Kidney glomerular epithelial cell (primary cell): ENCODE data around the gene CCDC61.

ENCODE experiments used
- DNase-seq: peaks from one replicate; lab custom pipeline; 2025; lab: John Stamatoyannopoulos, UW

The CCDC61 gene

DNA sequence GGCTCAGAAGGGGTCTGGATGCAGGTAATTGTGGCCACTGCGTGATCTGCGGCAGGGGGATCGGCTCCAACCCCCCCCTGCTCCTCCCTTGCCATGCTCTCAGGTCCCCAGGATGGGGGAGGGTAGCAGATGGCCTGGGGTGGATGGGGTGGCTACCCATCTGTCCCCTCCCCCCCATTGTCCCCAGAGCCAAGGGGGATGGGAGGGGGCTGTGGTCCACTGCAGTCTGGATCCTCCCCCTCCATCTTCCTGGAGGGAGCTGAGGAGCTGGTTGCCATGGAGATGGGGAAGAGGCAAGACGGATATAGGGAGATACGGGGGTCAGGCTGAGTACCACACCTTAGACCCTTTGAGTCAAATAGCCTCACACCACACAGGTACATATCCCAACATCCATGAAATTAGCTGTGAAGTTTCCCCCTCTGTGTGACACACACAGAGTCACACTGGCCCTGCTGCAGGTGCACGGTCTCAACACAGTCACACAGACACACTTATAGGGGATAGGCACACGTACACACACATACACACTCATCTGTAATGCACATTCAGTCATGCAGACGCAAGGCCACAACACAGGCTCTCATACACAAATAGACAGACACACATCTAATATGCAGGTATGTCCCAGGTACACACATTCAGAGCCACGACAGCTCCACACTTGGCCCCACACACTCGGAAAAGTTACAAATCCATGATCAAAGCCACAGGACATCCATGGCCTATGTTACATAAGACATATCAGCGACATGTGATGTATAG lies 19.8 kb upstream of the CCDC61 start:
- DNase-seq = no peak

GRCh38 chr19:45976178-45976577 lies 19.1 kb upstream of the CCDC61 start:
- DNase-seq = no peak

DNA sequence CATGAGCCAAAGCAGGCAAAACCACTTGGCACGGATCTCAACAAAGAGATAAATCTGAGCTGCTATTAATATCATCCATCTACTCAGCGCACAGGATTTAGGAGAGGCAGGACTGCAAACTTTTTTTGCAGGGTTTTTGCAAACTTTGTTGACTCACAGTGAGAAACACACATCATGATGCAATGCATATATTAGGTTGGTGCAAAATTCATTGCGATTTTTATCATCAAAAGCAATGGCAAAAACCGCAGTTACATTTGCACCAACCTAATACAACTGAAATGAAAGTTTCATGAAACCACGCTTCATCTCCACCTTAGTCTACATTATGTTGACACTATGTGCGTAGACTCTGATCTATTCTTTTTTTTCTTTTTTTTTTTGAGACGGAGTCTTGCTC lies 17.1 kb upstream of the CCDC61 start:
- DNase-seq = no peak

- no peak for DNase-seq
Measured at GRCh38 chr19:45981350-45981749, 13.9 kb upstream of the CCDC61 start.

DNA sequence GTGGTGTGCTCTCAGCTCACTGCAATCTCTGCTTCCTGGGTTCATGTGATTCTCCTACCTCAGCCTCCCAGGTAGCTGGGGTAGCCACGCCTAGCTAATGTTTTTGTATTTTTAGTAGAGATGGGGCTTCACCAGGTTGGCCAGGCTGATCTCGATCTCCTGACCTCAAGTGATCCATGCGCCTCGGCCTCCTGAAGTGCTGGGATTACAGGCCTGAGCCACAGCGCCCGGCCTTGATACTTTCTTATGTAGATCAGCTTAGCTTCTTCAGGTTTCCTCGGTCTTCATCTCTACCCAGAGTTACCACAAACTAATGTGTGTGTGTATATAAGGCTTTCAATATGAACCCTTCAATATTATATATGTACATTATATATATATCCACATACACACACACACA lies 9.9 kb upstream of the CCDC61 start:
- DNase-seq = no peak

DNA sequence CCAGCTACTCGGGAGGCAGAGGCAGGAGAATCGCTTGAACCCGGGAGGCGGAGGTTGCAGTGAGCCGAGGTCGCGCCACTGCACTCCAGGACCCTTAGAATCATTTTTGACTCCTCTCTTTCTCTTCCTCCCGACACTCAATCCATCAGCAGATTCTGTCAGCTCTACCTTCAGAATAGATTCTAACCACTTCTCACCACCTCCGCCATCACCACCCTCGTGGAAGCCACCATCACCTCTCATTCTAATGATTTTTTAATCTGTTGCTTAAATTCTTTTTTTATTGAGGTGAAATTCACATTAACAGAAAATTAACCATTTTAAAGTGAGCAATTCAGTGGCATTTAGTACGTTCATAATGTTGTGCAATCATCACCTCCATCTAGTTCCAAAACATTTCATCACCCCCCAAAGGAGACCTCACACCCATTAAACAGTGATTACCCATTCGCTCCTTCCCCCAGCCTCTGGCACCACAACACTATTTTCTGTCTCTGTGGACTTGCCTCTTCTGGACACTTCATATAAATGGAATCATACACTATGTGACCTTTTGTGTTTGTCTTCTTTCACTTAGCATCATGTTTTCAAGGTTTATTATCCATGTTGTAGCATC lies 5.0 kb upstream of the CCDC61 start:
- DNase-seq = no peak

DNA sequence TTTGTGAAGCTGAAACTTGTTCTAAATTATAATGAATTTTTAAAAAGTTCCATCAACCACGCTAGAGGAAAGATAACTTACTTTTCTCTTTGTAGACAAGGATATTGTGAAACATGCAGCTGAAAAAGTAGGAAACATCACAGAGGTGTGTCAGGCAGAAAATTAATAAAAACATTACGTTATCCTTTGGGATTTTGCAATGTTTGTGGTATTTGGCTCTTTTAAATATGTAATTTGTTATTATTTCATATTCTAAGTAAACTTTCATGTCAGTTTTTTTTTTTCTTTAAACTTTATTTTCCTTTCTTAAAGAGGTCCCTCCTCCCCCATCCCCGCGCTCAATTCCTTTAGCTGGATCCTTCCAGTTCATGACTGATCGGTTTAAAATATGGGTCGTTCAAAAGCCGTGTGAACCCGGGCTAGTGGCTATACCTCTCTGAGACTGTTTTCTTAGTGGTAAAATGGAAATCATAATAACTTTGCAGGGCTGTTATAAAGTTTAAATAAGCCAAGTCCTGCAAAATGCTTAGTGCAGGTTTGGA lies 740 bp upstream of the CCDC61 start:
- no peak for DNase-seq

DNA sequence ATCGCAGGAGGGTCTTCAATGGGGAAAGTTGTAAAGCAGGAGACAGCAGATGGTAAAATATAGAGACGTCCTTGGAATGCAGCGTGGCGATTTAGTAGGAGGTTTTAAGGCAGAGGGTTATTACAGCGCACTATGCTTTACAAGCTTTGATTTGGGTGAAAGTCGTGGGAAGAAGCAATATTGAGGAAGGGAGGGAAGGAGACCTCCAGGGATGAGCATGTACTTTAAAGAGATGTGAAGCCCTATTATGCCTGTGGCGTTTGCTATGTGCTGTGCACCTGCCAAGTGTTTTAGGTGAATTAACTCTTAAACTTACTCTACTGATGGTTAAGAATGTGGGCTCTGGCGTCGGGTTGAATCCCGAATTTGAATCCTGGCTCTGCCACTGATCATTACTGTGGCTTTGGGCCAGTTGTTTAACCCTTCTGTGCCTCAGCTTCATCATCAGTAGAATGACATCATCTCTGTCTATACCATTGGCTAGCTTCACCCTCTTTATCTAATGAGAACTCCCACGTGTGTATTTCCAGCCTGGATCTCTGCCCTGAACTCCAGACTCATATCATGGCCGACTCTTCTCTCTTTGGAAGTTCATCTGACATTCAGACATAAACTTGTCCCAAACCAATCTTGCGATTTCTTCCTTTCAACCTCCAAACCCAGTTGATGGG lies 583 bp downstream of the CCDC61 start:
- DNase-seq = peak; percentile 4

- no peak for DNase-seq
Measured at GRCh38 chr19:45996933-45997332, 1.7 kb downstream of the CCDC61 start.

GRCh38 chr19:45998834-45999233 lies 3.6 kb downstream of the CCDC61 start:
- DNase-seq = no peak

DNA sequence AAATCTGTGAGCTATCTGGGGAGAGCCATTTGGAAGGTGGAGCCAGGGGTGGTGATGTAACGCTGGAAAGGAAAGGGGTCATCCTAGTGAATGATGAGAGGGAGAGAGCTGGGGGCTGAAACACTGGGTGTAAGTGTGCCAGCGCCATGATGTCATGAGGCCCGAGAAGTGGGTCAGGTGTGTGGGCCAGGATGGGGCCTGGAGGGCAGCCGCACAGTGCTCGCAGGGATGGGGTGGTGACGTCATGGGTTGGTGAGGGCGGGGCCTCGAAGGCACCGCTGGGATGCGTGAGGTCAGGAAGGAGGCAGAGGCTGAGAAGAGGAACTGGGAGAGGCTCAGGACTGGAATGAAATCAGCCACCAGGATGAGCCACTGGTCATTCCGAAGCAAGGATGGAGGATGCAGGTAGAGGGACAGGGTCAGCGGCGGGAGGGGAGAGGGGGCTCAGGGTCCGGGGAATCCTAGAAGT lies 4.4 kb downstream of the CCDC61 start:
- no peak for DNase-seq

DNA sequence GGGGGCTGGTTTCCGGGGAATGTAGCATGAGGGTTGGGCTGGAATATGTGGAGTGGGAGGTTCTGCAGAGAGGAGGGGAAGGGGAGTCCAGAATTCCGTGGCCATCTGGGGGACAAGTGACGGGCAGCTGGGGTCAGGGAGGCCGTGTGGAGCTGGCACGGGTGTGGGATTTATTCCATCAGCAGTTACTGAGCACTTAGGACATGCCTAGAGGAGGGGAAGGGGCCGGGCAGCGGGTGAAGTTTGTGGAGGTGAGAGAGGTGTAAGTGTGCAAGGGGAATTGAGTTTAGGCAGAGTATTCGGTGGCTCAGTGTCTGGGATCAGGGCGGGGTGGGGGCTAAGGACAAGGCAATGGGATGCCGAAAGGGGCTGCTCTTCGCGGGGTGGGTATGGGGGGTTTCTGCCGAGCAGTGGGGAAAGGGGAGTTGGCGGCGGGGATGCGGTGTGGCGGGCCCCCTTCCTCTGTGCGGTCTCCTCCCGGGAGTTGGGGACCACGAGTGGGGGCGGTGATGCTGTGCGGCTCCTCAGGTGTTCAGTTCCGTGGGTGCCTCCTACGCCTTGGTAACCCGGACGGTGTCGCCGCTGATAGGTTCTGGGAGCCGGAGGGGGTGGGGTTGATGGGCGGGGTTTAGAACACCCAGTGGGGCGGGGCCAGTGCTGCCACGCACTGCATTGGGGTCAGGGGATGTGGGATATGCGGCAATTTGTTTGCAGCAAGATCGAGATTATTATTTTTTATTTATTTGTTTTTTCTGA lies 5.4 kb downstream of the CCDC61 start:
- no peak for DNase-seq

DNA sequence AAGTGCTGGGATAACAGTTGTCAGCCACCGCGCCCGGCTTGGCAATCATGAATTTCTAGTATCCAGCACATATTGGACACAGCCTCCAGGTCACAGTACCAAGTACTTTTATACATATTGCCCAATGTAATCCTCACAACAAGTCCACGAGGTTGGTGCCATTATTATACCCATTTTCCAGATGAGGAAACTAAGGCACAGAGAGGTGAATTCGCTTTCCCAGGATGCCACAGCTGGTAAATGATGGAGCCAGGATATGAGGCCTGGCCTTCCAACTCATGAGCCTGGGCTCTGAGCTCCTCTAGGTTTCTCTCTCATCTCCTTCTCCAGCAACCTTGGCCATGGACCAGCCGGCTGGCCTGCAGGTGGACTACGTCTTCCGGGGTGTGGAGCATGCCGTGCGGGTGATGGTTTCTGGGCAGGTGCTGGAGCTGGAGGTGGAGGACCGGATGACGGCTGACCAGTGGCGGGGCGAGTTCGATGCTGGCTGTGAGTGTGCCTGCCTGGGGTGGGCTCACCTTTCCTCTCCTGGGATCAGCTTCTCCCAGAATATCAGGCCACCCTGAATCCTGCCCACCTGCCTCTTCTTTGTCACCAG lies 7.5 kb downstream of the CCDC61 start:
- DNase-seq = no peak

- no peak for DNase-seq
Measured at GRCh38 chr19:46006411-46006810, 11.1 kb downstream of the CCDC61 start.

GRCh38 chr19:46009530-46010510 lies 14.6 kb downstream of the CCDC61 start:
- DNase-seq = peak; percentile 62

- no peak for DNase-seq
Measured at GRCh38 chr19:46014534-46014933, 19.3 kb downstream of the CCDC61 start.

DNA sequence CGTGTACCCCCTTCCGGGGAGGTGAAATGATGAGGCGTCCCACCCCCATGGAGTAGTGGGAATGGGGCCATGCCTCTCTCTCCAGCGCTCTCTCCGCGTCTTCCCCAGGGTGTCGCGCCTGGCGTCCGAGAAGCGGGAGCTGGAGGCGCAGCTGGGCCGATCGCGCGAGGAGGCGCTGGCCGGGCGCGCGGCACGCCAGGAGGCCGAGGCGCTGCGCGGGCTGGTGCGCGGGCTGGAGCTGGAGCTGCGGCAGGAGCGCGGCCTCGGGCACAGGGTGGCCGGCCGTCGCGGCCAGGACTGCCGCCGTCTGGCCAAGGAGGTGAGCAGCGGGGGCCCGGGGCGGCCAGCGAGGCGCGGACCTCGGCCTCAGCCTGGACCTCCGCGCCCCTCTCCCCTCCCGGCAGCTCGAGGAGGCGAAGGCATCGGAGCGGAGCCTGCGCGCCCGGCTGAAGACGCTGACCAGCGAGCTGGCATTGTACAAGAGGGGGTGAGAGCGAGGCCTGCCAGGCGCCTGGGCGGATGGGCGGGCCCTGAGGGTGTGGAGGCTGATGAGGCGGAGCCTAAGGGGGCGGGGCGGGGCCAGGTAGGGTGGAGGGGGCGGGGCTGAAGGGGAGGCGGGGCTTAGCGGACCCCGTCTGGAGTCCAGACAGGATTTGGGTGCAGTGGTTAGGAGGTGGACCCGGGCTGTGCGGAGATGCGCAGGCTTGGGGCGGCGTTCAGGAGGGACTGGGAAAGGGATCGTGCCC lies 19.8 kb downstream of the CCDC61 start:
- DNase-seq = peak; percentile 70

DNA sequence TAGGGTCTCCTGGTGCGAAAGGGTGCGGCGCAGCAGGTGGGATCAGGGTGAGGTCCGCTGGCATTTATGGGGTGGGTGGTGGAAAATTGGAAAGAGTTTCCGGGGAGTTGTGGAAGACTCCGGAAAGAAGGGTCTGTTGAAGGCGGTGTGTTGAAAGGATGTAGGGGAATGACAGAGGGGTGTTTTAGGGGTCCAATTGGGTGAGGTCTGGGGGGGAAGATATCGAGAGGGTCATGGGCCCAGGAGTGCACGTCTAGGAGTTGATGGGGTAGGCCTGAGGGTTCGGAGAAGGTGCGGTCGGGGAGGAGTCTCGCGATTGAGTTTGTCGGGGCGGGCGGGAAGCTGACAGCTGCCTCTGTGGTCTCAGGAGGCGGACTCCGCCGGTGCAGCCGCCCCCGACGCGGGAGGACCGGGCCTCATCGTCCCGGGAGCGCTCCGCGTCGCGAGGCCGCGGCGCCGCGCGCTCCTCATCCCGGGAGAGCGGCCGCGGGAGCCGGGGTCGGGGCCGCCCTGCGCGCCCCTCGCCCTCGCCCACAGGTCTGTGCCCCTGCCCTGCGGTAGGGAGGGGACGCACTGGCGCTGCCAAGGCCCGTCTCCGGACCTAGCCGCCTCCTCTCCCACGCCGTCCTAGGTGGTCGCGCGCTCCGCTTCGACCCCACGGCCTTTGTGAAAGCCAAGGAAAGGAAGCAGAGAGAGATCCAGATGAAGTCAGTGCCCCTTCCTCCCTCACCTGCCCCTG lies 20.6 kb downstream of the CCDC61 start:
- no peak for DNase-seq
